GM19025 (cell line): ENCODE measurements around the gene C4orf46.
"Not testable (repeated sequence)": the region's sequence is repeated elsewhere in the genome, so short reads cannot be mapped to it uniquely, and the experiment has no call there.

Experiments used
- ATAC-seq: cut with Tn5 transposase; IDR thresholded peaks from one replicate; pipeline ENCODE4 v1.9.1; 2021; ENCODE audit warnings: mild to moderate bottlenecking, low read depth, moderate library complexity; ENCODE audit not compliant: unreplicated experiment

C4orf46 gene

DNA sequence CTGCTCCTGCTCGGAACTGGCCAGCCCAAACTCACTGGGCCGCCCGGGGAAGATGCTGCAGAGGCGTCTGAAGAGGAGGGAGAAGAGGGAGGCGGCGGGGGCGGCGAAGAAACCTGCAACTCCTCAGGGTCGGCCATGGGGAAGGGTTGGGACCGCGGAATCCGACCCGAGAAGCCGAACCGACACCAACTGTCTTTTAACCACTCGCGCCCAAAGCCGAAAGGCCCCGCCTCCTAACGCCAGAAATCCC lies at the start of gene C4orf46:
Gene C4orf46 (minus strand): TSS at position 223 of the 250 bp plus-strand sequence. CDS start 86 bp downstream, at position 137.
- no peak for ATAC-seq

DNA sequence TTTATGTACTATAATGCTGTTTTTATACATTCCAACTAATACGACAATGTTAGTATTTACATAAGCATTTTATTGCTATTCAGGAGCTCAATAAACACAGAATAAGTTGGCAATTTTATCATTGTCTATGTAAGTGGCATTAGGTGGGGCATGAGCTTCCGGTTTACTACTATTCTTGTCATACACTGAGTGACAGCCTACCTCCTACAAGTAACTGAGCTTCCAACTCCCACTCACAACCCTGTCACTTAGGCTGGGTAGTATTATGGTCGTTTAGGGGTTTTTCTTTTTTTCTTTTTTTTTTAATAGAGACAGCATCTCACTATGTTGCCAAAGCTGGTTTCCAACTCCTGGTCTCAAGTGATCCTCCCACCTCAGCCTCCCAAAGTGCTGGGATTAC lies 44.1 kb upstream of the C4orf46 start:
- no peak for ATAC-seq

DNA sequence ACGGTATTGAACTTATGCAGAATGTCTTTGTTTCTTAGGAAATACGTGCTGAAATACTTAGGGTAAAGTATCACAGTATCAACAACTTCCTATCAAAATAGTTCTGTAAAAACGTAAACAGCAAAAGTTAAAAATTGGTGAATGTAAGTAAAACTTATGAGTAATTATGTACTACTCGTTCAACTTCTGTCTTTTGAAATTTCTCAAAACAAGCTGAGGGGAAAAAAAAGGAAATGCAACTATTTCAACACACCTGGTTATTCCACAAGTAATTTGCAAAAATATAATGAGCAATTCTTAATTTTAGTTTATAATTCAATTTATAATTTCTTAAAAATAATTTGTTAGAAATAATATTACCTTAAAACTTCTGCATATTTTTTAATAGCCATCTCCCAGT lies 43.2 kb upstream of the C4orf46 start:
- no peak for ATAC-seq

DNA sequence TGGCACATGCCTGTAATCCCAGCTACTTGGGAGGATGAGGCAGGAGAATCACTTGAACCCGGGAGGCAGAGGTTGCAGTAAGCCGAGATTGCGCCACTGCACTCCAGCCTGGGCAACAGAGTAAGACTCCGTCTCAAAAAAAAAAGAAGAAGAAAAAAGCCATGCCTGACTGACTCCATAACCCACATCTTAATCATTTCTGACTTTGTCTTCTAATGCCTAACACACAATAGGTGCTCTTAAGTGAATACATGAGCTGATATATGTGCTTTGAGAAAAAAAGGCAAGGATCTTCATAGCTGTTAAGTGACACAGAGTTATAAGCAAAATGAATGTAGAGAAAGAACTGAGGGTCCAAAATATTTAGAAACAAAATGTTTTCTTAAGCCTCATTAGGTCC lies 40.9 kb upstream of the C4orf46 start:
- ATAC-seq: not testable (repeated sequence)

DNA sequence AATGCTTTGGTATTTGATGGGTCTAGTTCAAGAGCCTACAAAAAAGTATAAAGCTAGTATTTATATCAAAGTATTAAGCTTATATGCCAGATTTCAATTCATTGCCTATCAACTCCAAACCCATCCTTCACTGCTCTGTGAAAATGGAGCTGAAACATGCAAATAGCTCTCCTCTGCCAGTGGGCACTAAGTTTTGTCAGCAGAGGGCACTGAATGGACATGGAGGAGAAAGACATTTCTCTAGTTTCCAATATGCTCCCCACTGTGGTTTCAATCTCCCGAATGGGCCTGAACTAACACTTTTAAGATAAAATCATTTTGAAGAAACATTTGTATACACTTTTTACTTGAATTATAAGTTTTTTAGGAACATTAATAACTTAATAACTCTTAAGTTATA lies 39.1 kb upstream of the C4orf46 start:
- ATAC-seq: no peak

DNA sequence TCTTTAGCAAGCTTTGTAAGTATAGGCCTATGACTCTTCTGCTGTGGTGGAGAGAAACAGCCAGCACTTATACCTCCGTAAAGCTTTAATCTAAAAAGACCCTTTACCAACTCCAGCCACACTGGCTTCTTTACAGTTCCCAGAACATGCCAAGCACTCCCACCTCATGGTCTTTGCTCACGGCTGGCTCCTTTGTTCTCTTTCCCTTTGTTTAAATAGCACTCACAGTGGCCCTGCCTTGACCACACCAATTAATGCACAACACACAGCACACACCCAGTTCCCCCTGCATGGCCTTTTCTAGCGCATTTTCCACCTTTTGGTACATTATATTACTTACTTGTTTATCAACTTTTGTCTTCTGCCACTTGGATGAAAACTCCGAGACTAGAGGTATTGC lies 32.6 kb upstream of the C4orf46 start:
- no peak for ATAC-seq

DNA sequence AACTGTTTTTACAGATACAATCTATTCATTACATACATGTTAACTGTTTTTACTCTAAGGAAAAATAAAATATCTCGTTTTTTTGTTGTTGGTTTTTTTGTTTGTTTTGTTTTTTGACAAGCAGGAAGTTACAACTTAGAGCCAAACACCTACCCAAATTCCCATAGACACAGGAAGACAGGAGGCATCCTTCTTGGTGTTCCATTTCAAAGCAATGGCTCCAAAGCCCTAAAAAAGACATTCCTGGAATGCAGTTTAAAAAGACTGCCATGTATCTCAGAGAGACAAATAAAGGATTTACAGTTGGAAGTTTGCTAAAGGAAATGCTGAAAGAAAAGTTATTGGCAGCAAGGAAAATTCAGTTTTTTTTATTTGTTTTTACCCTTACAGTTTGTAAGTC lies 17.1 kb upstream of the C4orf46 start:
- no peak for ATAC-seq

DNA sequence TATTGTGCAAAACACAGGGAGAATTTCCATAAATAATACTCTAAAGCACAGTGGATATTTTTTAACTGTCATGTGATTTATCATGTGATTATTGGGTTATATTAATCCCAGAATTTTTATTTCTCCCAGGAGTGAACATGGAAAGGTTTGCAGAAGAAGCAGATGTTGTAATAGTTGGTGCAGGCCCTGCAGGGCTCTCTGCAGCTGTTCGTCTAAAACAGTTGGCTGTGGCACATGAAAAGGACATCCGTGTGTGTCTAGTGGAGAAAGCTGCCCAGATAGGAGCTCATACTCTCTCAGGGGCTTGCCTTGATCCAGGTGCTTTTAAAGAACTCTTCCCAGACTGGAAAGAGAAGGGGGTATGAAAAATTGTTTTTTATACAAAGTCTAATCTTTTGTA lies 10.4 kb upstream of the C4orf46 start:
- no peak for ATAC-seq

DNA sequence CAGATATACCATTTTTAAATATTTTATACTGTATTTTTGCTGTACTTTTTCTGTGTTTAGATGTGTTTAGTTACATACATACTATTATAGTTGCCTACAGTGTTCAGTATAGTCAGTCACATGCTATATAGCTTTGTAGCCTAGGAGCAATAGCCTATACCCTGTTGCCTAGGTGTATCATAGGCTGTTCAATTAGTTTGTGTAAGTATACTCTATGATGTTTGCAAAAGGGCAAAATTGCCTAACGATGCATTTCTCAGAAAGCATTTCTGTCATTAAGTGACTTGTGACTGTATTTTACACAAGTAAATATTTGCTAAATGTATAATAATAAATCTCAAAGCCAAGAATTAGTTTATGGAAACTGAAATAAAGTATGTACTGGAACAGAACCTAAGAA lies 9.9 kb upstream of the C4orf46 start:
- no peak for ATAC-seq

DNA sequence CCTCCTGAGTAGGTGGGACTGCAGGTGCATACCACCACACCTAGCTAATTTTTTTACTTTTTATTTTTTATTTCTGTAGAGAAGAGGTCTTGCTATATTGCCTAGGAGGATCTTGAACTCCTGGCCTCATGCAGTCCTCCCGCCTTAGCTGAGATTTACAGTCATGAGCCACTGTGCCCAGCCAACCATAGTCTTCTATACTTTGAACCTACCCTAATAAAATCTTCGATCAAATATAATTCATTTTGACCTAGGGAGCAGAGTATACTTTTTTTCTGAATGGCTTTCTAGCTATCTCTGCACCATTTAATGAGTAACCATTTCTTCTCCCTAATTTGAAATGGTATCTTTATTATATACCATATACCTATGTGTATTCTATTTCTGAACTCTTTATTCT lies 7.1 kb upstream of the C4orf46 start:
- no peak for ATAC-seq

DNA sequence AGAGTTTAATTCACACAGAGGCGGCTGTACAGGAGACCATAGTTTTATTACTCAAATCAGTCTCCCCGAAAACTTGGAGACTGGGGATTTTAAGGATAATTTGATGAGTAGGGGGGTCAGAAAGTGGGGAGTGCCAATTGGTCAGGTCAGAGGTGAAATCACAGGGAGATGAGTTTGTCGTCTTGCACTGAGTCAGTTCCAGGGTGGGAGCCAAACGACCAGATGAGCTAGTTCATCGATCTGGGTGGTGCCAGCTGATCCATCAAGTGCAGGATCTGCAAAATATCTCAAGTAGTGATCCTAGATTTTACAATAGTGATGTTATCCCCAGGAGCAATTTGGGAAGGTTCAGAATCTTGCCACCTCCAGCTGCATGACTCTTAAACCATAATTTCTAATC lies 4.4 kb upstream of the C4orf46 start:
- no peak for ATAC-seq

DNA sequence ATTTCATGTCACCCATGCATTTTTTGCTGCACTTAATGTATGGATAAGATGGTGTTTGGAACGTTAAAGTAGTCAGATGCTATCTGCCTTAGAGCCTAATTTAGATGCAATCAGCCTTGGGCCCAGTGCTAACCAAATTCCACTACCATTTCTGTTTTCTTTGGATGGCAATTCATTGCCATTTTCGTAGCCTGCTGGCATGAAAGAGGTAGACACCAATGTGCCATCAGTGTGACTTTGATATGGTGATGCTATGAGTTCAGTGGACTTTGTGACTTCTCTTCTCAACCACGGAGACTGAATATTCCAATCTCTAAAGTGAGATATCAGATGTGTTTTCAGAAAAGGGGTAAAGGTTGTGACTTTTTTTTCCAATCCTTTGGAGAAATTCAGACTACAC lies 1.9 kb upstream of the C4orf46 start:
- ATAC-seq: no peak

DNA sequence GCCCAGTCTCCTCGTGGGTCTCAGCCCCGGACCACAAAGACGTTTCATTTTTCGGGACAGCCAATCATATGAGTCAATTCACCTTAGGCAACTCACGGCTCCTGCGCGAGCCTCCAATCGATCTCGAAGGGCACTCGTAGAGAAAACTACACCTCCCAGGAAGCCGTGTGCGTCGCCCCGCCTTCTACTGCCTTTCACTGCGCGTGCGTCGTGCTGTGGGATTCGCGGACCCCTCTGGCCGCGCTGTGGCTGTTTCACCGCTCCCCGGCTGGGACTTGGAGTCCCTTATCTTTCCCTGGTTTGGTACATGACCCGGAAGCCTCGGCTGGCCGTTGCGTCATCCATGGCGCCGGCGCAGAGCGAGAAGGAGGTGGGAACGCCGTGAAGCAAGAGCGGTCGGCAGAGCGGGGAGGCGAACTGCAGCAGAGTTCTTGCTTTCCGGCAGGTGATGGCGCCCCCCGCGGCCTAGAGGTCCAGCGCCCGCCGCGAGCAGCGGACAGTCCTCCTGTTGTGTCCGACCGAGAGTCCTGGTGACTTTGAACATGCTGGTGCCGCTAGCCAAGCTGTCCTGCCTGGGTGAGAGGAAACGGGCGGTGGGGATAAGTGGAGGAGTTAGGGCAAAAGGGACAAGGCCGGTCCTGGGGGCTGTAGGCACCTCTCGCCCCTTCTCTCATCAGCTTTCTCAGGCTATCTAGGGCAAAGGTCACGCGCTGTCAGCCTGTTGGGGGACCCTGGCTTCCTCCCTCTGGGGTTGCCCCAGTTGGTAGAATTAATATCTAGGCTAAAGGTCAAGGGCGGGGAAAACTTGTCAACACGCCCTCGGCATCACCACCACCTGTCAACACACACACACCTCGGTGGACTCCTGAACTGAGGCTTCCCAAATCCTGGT lies 474 bp upstream of the C4orf46 start, which contains the start of gene ETFDH:
Gene ETFDH (plus strand): TSS at position 382 of the 892 bp plus-strand sequence. CDS start 161 bp downstream, at position 543.
- peak; percentile 77 for ATAC-seq

DNA sequence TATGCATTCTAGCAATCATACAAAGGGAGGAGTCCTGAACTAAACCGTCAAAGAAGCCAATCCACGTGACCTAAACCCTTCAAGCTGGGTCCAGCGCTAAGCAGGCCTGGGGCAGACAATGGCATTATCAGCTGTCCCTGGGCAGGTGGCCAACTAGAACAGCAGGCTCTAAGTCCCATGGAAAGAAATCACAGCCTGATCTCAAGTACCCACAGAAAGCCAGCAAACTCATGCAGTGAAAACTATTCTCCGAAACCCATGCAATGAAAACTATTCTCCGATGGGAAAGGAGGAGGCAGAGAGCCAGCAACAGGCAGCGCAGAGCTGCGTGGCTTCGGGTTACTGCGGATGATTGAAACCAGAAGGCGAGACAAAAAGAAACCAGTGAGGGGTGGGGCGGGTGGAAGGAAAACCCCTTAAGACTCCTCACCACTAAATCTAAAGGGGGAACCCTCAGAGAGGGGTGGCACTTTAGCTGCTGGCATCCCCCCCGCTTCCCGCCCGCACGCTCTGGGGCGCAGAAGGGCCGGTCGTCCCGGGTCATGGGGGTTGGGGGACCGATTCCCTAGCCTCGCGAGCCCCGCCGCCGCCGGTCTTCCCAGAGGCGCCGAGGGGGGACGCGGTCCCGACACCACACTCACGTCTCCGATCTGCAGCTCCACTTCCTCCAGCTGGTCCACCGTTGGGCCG lies 567 bp downstream of the C4orf46 start:
- peak; percentile 17 for ATAC-seq

DNA sequence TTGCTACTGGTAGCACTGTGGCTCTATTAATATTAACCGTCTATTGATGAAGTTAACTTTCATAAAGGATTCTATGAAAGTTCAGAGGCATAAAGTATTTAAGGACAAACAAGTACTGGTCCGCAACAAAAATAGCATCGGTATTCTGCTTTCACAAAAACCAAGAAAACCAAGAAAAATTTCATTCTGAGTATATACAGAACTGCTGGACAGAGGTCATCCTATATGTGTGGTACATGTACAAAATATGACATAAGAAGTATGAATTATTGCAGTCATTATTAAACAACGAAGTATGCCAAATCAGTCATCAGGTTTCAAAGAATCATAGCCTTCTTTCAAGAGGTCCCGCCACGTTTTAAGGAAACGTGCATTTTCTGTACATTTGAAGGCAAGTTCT lies 2.4 kb downstream of the C4orf46 start:
- ATAC-seq: no peak

DNA sequence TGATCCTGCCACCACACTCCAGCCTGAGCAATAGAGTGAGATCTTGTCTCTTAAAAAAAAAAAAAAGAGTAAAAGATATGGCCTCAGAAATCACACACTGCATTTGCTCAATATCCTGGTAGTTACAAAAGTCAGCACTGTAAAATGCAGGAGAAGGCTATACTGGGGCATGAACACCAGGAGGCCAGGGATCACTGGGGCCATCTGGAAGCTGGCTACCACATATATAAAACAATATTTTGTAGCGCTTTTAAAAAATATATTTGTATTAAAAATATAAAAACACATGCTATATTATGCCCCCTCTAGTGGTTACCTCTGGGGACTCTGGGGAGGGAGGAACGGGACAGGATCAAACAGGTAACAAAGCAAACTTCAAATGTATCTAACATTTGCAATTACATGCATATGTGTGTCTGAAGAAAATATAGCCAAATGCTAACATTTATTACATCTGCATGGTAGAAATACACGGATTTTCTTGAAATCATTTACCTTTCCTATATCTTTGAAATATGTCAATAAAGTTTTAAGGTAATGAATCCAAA lies 4.0 kb downstream of the C4orf46 start:
- no peak for ATAC-seq

DNA sequence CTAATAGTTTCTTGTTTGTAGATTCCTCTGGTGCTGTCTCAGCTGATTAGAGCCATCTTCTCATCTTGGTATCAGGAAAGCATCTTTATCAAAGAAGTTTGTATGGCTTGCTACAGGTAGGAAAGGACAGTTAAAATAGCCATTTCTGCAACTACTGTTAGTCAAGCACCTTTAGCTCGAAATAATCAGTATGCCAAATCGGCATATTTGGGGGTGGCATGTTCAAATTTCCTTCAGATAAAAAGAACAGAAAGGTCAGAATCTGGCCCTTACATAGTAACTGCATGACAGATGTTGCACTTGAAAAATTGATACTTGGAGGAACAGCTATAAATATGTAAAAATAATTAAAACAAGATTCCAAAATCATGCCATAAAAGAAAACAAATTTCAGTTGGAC lies 4.8 kb downstream of the C4orf46 start:
- ATAC-seq: no peak

DNA sequence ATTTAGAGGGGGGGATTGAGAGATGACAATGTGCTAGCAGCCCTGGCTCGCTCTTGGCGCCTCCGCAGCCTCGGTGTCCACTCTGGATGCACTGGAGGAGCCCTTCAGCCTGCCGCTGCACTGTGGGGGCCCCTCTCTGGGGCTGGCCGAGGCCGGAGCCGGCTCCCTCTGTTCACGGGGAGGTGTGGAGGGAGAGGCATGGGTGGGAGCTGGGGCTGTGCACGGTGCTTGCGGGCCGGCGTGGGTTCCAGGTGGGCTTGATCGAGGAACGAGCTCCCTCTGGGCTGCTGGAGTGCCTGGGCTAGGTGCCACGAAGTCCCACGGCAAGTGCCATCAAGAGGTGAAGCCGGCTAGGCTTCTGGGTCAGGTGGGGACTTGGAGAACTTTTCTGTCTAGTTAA lies 6.9 kb downstream of the C4orf46 start:
- ATAC-seq: no peak

DNA sequence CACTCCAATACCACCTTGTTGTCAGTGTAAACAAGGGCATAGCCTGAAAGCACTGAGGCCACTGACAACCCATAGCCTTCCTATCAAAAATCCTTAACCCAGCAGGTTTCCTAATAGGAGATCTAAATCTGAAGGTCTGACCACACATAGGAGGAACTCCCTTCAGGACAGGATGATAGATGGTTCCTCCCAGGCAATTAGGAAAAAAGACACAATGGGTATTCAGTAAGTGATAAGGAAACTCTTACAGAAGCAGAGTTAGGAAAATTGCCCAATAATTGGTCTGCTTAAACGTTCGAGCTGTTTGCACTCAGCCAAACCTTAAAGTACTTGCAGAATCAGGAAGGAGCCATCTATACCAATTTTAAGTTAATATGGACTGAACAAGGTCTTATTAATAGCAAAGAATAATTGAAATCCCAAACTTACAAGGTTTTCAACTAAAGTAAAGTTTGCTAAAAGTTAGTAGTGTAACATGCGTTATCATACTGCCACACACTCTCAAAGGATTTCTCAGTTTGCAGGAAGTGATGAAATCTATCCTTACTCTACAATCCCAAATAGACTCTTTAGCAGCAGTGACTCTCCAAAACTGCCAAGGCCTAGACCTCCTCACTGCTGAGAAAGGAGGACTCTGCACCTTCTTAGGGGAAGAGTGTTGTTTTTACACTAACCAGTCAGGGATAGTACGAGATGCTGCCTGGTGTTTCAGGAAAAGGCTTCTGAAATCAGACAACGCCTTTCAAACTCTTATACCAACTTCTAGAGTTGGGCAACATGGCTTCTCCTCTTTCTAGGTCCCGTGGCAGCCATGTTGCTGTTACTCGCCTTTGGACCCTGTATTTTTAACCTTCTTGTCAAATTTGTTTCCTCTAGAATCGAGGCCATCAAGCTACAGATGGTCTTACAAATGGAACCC lies 7.7 kb downstream of the C4orf46 start:
- not testable (repeated sequence) for ATAC-seq

DNA sequence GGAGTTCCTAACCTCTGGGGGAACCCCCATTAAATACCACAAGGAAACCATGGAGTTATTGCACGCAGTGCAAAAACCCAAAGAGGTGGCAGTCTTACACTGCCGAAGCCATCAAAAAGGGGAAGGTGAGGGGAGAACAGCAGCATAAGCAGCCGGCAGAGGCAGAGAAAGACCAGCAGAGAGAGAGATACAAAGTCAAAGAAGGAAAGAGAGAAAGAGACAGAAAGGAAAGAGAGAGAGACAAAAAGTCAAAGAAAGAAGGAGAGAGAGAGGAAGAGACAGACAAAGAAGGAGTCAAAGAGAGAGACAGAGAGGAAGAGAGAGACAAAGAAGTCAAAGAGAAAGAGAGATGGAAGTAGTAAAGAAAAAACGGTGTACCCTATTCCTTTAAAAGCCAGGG lies 8.4 kb downstream of the C4orf46 start:
- not testable (repeated sequence) for ATAC-seq

DNA sequence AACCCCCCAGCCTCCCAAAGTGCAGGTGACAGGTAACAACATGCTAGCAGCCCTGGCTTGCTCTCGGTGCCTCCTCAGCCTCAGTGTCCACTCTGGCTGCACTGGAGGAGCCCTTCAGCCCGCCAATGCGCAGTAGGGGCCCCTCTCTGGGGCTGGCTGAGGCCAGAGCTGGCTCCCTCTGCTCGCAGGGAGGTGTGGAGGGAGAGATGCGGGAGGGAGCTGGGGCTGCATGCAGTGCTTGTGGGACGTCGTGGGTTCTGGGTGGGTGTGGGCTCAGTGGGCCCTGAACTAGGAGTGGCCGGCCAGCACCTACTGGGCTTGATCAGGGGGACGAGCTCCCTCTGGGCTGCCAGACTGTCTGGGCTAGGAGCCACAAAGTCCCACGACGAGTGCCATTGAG lies 14.4 kb downstream of the C4orf46 start:
- ATAC-seq: no peak
